Measurements from ENCODE around the gene GPC5.

Gene GPC5

DNA sequence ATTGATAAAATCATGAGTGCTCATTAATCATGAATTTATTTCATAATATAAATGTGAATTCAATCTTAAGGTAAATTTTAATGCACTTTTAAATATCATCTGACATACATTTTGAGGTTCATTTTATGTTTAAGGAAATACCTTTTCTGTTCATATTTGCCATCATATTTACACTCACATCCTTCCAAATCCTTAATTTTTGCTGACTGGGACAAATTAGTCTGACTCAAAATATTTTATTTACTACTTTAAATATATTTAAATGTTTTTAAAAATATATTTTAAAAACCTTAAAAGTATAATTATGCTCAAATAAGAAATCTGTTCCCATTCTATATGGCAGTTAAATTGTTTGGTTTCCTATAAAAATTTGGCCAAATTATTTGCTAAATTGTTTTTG is 438.1 kb downstream of the GPC5 start:
- DNase-seq (ENCODE audit: low read depth), result no peak
- TF ChIP-seq, protein P1, sequence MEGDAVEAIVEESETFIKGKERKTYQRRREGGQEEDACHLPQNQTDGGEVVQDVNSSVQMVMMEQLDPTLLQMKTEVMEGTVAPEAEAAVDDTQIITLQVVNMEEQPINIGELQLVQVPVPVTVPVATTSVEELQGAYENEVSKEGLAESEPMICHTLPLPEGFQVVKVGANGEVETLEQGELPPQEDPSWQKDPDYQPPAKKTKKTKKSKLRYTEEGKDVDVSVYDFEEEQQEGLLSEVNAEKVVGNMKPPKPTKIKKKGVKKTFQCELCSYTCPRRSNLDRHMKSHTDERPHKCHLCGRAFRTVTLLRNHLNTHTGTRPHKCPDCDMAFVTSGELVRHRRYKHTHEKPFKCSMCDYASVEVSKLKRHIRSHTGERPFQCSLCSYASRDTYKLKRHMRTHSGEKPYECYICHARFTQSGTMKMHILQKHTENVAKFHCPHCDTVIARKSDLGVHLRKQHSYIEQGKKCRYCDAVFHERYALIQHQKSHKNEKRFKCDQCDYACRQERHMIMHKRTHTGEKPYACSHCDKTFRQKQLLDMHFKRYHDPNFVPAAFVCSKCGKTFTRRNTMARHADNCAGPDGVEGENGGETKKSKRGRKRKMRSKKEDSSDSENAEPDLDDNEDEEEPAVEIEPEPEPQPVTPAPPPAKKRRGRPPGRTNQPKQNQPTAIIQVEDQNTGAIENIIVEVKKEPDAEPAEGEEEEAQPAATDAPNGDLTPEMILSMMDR (conservative IDR thresholded peaks at IDR 0.05; ENCODE audit: low read depth, low read length), result no peak
- no peak overlapping the region for H3K4me3 ChIP-seq (ENCODE audit: low read depth, low read length)

DNA sequence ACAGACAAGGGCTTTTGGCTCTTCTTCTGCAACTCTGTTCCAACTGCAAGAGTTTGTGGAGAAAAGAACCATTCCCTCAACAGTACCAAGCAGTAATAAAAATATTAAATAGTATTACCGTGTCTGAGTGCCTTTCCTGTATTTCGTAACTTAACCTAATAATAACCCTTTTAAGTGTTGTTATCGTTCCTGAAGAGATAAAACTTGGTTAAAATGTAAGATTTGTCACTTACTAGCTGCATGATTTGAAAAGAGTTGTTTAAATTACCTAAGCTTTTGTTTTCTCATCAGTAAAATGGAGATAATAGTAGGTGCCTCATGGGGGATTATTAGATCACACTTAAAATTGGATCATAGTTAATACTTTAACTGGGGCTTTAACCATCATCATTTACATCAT is 447.2 kb downstream of the GPC5 start:
- H3K4me3 ChIP-seq (ENCODE audit: low read depth, low read length), result no peak overlapping the region
- TF ChIP-seq, protein P1 (conservative IDR thresholded peaks at IDR 0.05; ENCODE audit: low read depth, low read length), result no peak
- no peak for DNase-seq (ENCODE audit: low read depth)

DNA sequence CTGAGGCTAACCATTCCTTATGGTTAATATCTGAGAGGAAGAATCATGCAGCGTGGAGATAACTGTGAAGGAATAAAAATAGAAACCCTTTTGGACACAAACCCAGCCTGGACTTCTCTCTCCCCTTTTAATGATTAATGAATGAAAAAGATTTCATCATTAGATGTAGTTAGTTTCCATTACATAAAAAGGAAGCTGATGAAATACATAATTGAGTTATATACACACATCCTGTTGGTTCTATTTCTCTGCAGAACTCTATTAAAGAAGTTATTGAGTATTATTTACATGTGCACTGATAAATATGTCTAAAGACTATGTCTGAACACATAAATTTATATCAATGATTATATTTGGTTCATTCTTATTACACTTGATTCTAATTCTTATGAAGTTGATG is 465.3 kb downstream of the GPC5 start:
- TF ChIP-seq, protein P1 (conservative IDR thresholded peaks at IDR 0.05; ENCODE audit: low read depth, low read length), result no peak
- no peak for DNase-seq (ENCODE audit: low read depth)
- no peak overlapping the region for H3K4me3 ChIP-seq (ENCODE audit: low read depth, low read length)

DNA sequence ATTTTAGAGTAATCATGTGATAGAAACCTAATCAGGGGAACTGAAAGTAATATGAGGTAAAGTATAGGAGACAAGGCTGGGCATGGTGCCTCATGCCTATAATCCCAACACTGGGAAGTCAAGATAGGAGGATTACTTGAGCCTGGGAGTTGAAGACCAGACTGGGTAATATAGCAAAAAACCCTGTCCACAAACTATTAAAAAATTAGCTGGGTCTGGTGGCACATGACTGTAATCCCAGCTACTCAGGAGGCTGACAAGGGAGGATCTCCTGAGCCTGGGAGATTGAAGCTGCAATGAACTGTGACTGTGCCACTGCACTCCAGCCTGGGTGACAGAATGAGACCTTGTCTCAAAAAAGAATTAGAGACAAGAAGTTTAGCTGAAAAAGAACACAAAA is 469.9 kb downstream of the GPC5 start:
- TF ChIP-seq, protein P1 (conservative IDR thresholded peaks at IDR 0.05; ENCODE audit: low read depth, low read length), result no peak
- no peak for DNase-seq (ENCODE audit: low read depth)
- no peak overlapping the region for H3K4me3 ChIP-seq (ENCODE audit: low read depth, low read length)

DNA sequence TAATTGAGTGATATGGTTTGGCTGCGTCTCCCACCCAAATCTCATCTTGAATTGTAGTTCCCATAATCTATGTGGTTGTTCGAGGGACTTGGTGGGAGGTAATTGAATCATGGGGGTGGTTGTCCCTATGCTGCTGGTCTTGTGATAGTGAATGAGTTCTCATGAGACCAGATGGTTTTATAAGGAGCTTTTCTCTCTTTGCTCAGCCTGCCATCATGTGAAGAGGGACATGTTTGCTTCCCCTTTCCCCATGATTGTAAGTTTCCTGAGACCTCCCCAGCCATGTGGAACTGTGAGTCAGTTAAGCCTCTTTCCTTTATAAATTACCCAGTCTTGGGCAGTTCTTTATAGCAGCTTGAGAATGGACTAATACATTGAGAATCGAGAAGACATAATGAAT is 480.1 kb downstream of the GPC5 start:
- DNase-seq (ENCODE audit: low read depth), result no peak
- no peak overlapping the region for H3K4me3 ChIP-seq (ENCODE audit: low read depth, low read length)
- TF ChIP-seq, protein P1 (conservative IDR thresholded peaks at IDR 0.05; ENCODE audit: low read depth, low read length), result no peak

DNA sequence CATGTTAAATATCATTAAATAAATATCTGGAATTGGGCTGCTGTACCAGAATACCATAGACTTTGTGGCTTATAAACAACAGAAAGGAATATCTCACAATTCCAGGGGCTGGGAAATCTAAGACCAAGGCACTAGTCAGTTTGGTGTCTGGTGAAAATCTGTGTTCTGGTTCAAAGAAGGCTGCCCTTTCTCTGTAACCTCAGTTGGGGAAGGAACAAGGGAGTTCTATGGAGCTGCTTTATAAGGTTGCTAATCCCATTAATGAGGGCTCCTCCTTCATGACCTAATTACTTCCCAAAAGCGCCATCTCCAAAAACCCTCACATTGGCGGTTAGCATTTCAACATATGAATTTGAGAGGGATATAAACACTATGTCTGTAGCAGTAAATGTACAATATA is 480.9 kb downstream of the GPC5 start:
- no peak overlapping the region for H3K4me3 ChIP-seq (ENCODE audit: low read depth, low read length)
- DNase-seq (ENCODE audit: low read depth), result no peak
- TF ChIP-seq, protein P1 (conservative IDR thresholded peaks at IDR 0.05; ENCODE audit: low read depth, low read length), result no peak

DNA sequence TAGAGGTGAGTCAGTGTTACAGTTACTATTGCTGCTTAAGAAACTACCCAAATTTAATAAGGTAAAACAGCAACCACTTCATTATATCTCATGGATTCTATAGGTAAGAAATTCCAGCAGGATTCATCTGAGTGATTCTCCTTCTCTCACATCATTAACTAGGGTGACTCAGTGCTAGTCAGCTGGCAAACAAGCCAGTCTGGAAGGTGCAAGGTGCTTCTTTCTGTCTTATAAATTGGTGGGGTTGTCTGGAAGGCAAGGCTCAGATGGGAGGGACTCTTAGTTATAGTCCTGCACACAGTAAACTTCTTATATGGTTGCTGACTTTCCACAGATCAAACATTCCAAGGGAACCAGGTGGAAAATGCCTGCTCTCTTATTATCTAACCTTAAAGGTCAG is 484.5 kb downstream of the GPC5 start:
- TF ChIP-seq, protein P1 (conservative IDR thresholded peaks at IDR 0.05; ENCODE audit: low read depth, low read length), result no peak
- DNase-seq (ENCODE audit: low read depth), result no peak
- H3K4me3 ChIP-seq (ENCODE audit: low read depth, low read length), result no peak overlapping the region

Data from choroid plexus epithelial cell (primary cell).